Right atrium auricular region (tissue), 2 donors: ENCODE measurements around the gene SAMD13. TPM values are rescaled to one million over a fixed set of nuclear protein-coding genes. Genes with fewer than 3 reads are reported as not detected.
A peak's percentile ranks its signal among the peaks of the same experiment; 100 is the strongest.

Experiments used
- DNase-seq: peaks from one replicate; pipeline ENCODE4 v3.0.0-alpha.2; 2019; ENCODE audit warnings: low spot score
- H3K27ac ChIP-seq, 2 donors: fragments of 200-600 bp; sonication (generic); 1 replicate in 1 of 2; 2 replicates in 1 of 2; pipeline ENCODE4 v1.5.1; 2016 to 2019
- H3K27me3 ChIP-seq, 2 donors: fragments of 200-600 bp; sonication (generic); one replicate each; pipeline versions ENCODE4 v1.5.1 to v1.6.0; 2017 to 2019
- H3K36me3 ChIP-seq: fragments of 200-600 bp; sonication (generic); one replicate; pipeline ENCODE4 v1.5.1; 2016
- H3K4me1 ChIP-seq, 2 donors: fragments of 200-600 bp; sonication (generic); one replicate each; pipeline versions ENCODE4 v1.5.1 to v1.6.0; 2017 to 2019
- H3K4me3 ChIP-seq, 2 donors: fragments of 200-600 bp; sonication (generic); 1 replicate in 1 of 2; 2 replicates in 1 of 2; pipeline ENCODE4 v1.5.1; 2017 to 2019; ENCODE audit warnings: mild to moderate bottlenecking in 1 of 2, moderate library complexity in 1 of 2
- H3K9me3 ChIP-seq, 2 donors: fragments of 200-600 bp; sonication (generic); one replicate each; pipeline ENCODE4 v1.5.1; 2019
- total RNA-seq, 2 donors: library from RNA; depleted of rRNA; stranded (reverse); fragments of >200 nt; gene quantifications; one replicate each; pipeline ENCODE4 v1.1.0, GENCODE V29; 2016
- TF ChIP-seq, protein P1 (sequence below), 2 donors: fragments of 200-600 bp; sonication (generic); IDR thresholded peaks; one replicate each; pipeline ENCODE4 v1.5.1; 2019; ENCODE audit warnings: antibody characterized with exemption in 2 of 2

Gene SAMD13
- total RNA-seq, 2 donors from 2014 or later = 0.59 to 1.1 TPM

GRCh38 chr1:84297546-84298244 lies 3.8 kb upstream of the SAMD13 start:
- TF ChIP-seq, protein P1, sequence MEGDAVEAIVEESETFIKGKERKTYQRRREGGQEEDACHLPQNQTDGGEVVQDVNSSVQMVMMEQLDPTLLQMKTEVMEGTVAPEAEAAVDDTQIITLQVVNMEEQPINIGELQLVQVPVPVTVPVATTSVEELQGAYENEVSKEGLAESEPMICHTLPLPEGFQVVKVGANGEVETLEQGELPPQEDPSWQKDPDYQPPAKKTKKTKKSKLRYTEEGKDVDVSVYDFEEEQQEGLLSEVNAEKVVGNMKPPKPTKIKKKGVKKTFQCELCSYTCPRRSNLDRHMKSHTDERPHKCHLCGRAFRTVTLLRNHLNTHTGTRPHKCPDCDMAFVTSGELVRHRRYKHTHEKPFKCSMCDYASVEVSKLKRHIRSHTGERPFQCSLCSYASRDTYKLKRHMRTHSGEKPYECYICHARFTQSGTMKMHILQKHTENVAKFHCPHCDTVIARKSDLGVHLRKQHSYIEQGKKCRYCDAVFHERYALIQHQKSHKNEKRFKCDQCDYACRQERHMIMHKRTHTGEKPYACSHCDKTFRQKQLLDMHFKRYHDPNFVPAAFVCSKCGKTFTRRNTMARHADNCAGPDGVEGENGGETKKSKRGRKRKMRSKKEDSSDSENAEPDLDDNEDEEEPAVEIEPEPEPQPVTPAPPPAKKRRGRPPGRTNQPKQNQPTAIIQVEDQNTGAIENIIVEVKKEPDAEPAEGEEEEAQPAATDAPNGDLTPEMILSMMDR (IDR thresholded peaks at IDR 0.05) = no peak
- no peak for DNase-seq
- no peaks in the 10 kb centered on the region for H3K9me3 ChIP-seq
- no peaks in the 10 kb centered on the region for H3K27me3 ChIP-seq
- peak overlapping the region; percentile 60 to 78 for H3K4me3 ChIP-seq
- peaks cover 0 to 32% of the 10 kb centered on the region in 2 donors for H3K4me1 ChIP-seq
- H3K27ac ChIP-seq = peak overlapping the region; percentile 84 to 91
- H3K36me3 ChIP-seq = no peaks in the 10 kb centered on the region

DNA sequence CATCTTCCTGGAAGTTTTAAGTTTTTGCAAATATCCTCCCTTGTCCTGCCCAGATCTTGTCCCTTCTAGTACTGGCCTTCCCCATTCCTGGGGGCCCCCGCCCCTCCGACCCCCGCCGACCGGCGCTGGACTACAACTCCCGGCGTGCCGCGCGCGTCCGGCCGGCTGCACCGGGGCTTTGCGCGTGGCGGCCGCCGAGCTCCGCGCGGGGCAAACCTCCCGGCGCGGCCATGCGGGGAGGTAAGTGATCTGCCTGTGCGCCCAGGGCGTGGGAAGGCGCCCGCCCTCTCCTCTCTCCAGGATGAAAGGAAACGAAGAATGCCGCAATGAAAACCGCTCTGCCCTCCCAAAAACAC lies 3.2 kb upstream of the SAMD13 start:
- TF ChIP-seq, protein P1 (IDR thresholded peaks at IDR 0.05) = no peak
- Histone ChIP-seq H3K27ac (peak overlapping the region; percentile 84 to 91), H3K9me3 (no peaks in the 10 kb centered on the region), H3K27me3 (no peaks in the 10 kb centered on the region), H3K4me3 (peak overlapping the region; percentile 60 to 78), H3K36me3 (no peaks in the 10 kb centered on the region), H3K4me1 (peaks cover 0 to 38% of the 10 kb centered on the region in 2 donors)
- DNase-seq = no peak

GRCh38 chr1:84298684-84299535 lies 2.6 kb upstream of the SAMD13 start:
- H3K36me3 ChIP-seq = no peaks in the 10 kb centered on the region
- H3K4me3 ChIP-seq = peak overlapping the region; percentile 60 to 78
- H3K9me3 ChIP-seq = no peaks in the 10 kb centered on the region
- TF ChIP-seq, protein P1 (IDR thresholded peaks at IDR 0.05) = no peak
- DNase-seq = no peak
- H3K4me1 ChIP-seq = peaks cover 0 to 40% of the 10 kb centered on the region in 2 donors
- H3K27ac ChIP-seq = peak overlapping the region; percentile 84 to 91
- no peaks in the 10 kb centered on the region for H3K27me3 ChIP-seq

GRCh38 chr1:84299536-84300170 lies 1.9 kb upstream of the SAMD13 start:
- DNase-seq = no peak
- H3K36me3 ChIP-seq = no peaks in the 10 kb centered on the region
- H3K27me3 ChIP-seq = no peaks in the 10 kb centered on the region
- H3K4me3 ChIP-seq = peak overlapping the region; percentile 60 to 78
- TF ChIP-seq, protein P1 (IDR thresholded peaks at IDR 0.05) = no peak
- H3K4me1 ChIP-seq = peaks cover 0 to 40% of the 10 kb centered on the region in 2 donors
- peak overlapping the region; percentile 84 to 91 for H3K27ac ChIP-seq
- no peaks in the 10 kb centered on the region for H3K9me3 ChIP-seq

DNA sequence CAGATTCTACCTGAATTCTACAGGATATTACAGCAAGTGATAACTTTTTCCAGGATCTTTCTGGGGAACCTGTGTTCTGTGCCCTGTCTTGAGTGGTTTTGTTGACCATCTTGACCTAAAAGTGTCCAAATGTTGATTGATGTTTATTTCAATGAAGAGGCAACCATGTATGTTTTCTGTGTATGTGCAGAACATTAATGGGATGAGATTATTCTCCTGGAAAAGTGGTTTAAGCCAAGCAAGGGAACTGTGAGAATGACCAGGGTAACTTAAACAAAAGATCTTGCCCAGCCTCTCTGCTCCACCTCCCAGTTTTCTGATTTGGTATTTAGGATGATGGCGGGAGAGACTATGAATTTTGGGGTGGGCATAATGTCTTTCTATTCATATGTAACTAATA lies 1.0 kb upstream of the SAMD13 start:
- no peak for DNase-seq
- TF ChIP-seq, protein P1 (IDR thresholded peaks at IDR 0.05) = no peak
- no peaks in the 10 kb centered on the region for H3K36me3 ChIP-seq
- no peaks in the 10 kb centered on the region for H3K9me3 ChIP-seq
- no peaks in the 10 kb centered on the region for H3K27me3 ChIP-seq
- H3K4me3 ChIP-seq = no peak overlapping the region
- peaks cover 0 to 40% of the 10 kb centered on the region in 2 donors for H3K4me1 ChIP-seq
- H3K27ac ChIP-seq = peak overlapping the region in 1 of 2 donors; percentile 91
